AG09309 (cell line): ENCODE results near the gene MAP10.

Source experiments
- DNase-seq: peaks from one replicate; pipeline ENCODE4 v3.0.0-alpha.2; 2010; ENCODE audit warnings: low read depth
- H3K4me3 ChIP-seq: 2 replicates; pipeline ENCODE4 v1.5.1; 2011; ENCODE audit warnings: mild to moderate bottlenecking, low read depth, low read length, moderate library complexity; ENCODE audit not compliant: control insufficient read depth
- TF ChIP-seq, protein P1 (sequence below): IDR thresholded peaks from 2 replicates; pipeline ENCODE4 v1.5.1; 2011; ENCODE audit warnings: mild to moderate bottlenecking, low read depth, low read length, inconsistent platforms; ENCODE audit not compliant: insufficient read depth, control insufficient read depth; ENCODE audit errors: missing control alignments

Gene MAP10

DNA sequence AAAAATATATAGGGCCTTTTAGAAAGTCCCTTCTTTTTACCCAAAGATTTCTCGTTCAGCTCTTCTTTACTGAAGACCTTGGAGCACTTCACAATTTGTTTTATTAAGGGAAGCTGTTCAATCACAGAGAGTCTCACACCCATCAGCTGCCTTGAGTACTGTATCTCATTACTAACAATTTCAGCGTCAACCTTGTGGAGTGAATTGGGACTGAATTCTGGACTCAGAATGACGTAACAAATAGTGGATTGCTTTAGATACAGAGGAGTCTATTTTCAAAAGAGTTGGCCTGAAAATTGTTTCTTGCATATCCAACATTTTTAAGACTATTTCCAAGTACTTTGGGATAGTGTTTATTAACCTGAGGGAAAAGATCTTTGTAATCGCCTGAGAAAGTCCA, 7.9 kb downstream of the MAP10 start:
- no peak overlapping the region for H3K4me3 ChIP-seq
- DNase-seq = no peak
- TF ChIP-seq, protein P1, sequence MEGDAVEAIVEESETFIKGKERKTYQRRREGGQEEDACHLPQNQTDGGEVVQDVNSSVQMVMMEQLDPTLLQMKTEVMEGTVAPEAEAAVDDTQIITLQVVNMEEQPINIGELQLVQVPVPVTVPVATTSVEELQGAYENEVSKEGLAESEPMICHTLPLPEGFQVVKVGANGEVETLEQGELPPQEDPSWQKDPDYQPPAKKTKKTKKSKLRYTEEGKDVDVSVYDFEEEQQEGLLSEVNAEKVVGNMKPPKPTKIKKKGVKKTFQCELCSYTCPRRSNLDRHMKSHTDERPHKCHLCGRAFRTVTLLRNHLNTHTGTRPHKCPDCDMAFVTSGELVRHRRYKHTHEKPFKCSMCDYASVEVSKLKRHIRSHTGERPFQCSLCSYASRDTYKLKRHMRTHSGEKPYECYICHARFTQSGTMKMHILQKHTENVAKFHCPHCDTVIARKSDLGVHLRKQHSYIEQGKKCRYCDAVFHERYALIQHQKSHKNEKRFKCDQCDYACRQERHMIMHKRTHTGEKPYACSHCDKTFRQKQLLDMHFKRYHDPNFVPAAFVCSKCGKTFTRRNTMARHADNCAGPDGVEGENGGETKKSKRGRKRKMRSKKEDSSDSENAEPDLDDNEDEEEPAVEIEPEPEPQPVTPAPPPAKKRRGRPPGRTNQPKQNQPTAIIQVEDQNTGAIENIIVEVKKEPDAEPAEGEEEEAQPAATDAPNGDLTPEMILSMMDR = no peak

- TF ChIP-seq, protein P1 = no peak
- DNase-seq = no peak
- H3K4me3 ChIP-seq = no peak overlapping the region
These were observed 8.5 kb downstream of the MAP10 start for GRCh38 chr1:232813760-232814159.

- TF ChIP-seq, protein P1 = no peak
- DNase-seq = no peak
- no peak overlapping the region for H3K4me3 ChIP-seq
These were observed 11.1 kb downstream of the MAP10 start for GRCh38 chr1:232816324-232816723.

- no peak for DNase-seq
- H3K4me3 ChIP-seq = no peak overlapping the region
- TF ChIP-seq, protein P1 = no peak
These were observed 12.8 kb downstream of the MAP10 start for GRCh38 chr1:232818040-232818439.

- TF ChIP-seq, protein P1 = no peak
- H3K4me3 ChIP-seq = no peak overlapping the region
- no peak for DNase-seq
These were observed 15.2 kb downstream of the MAP10 start for GRCh38 chr1:232820431-232820830.

- no peak for DNase-seq
- TF ChIP-seq, protein P1 = no peak
- no peak overlapping the region for H3K4me3 ChIP-seq
These were observed 17.3 kb downstream of the MAP10 start for GRCh38 chr1:232822530-232822929.

- H3K4me3 ChIP-seq = no peak overlapping the region
- no peak for DNase-seq
- TF ChIP-seq, protein P1 = no peak
These were observed 21.1 kb downstream of the MAP10 start for GRCh38 chr1:232826318-232826717.
